Left colon (tissue), 2 donors: ENCODE results near the gene USP28. TPM values are rescaled to one million over a fixed set of nuclear protein-coding genes. Genes with fewer than 3 reads are reported as not detected.
A peak's percentile ranks its signal among the peaks of the same experiment; 100 is the strongest.
"Not testable (repeated sequence)": the region's sequence is repeated elsewhere in the genome, so short reads cannot be mapped to it uniquely, and the experiment has no call there.

Experiments
- ATAC-seq: fragments of 200-7000 bp; cut with Tn5 transposase; one replicate; pipeline ENCODE4 v1.9.1; 2020; ENCODE audit warnings: mild to moderate bottlenecking, moderate library complexity
- DNase-seq, 2 donors: peaks; one replicate each; pipeline ENCODE4 v3.0.0-alpha.2; 2020
- intact Hi-C, 2 donors: fragments of 100-400 bp; cut with DNase I in 1 of 2; cut with micrococcal nuclease in 1 of 2; formaldehyde crosslinking; loops; one replicate each; pipeline versions ENCODE4 v1.11.2 to v1.14.0; 2022; cut with DNase I, micrococcal nuclease
- total RNA-seq, 2 donors: library from RNA; stranded (reverse); fragmentation: NEBNext Ultra II Directional; extraction: Animal tissue kit (Norgen Biotek cat#: 25700); gene quantifications; one replicate each; pipeline ENCODE4 v1.2.1, GENCODE V29; 2021
- donor health status: DM: no; HTN: no; CAD: no.
- donor health status: DM: yes; HTN: yes; CAD: no.

The USP28 gene
- total RNA-seq, 2 donors from 2014 or later, result 20.0 to 21.8 TPM

GRCh38 chr11:113796663-113797259 lies 78.6 kb downstream of the USP28 start:
- ATAC-seq (peak; percentile 78), DNase-seq (peak in 1 of 2 donors; percentile 11)
- intact Hi-C loops, result no loop called here

DNA sequence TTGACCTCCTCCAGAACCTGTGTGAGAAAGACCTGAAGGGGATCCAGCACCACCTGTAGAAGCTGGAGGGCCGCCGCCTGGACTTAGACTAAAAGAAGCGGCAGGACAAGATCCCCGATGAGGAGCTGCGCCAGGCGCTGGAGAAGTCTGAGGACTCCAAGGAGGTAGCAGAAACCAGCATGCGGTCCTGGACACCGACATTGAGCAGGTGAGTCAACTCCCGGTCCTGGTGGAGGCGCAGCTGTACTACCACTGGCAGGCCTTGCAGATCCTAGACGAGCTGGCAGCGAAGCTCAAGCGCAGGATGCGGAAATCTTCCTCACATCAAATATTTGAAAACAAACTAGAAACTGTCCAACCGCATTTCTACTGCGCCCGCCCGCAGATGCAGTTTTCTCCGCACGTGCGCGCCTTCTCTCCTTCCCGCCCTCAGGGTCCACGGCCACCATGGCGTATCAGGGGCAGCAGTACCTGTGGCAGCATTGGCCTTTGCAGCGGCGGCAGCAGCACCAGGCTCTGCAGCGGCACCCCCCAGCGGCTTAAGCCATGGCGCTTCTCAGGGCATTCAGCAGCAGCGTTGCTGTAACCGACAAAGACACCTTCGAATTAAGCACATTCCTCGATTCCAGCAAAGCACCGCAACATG lies 85.6 kb downstream of the USP28 start:
- intact Hi-C loops, result no loop called here
- DNase-seq (no peak), ATAC-seq (no peak)

DNA sequence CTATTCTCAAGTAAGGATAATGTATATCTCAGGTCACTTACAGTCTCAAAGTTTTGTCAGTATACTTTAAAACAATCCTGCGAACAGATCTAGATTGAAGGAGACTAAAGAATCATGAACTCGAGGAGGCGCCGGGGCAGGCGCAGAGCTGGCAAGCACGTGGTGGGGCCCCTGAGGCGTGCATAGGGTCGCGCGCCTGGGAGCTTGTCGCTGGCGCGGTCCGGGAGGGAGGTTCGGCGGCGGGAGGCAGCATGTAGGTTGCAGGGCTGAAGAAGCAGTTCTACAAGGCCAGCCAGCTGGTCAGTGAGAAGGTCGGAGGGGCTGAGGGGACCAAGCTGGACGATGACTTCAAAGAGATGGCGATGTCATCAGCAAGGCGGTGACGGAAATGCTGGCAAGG lies 86.4 kb downstream of the USP28 start:
- ATAC-seq, intact Hi-C loops, DNase-seq: not testable (repeated sequence)

- no peak for DNase-seq
- ATAC-seq, result no peak
Observed at GRCh38 chr11:113782134-113782533, 93.2 kb downstream of the USP28 start.

DNA sequence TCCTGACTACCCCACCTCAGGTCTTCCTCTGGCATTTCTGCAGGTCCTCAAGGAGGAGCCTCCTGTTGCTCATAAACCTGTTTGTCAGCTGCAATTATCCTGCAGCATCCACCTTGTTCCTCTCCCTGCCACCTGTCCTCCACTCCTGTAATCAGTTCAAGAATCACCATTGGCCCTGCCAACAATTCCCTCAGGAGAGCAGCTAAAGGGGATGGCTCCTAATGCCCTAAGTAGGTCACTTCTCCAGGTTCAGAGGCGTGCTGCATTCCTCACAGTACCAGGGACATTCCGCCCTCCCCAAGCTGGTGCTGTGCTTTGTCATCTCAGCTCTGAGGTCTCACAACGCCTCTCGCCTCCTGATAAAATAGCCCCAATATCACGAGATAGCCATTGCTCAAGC lies 93.7 kb downstream of the USP28 start:
- DNase-seq (no peak), ATAC-seq (no peak)
- intact Hi-C loops, result no loop called here

More at GRCh38 chr11:113782134-113782533, 93.2 kb downstream of the USP28 start:
- intact Hi-C loops, result no loop called here

GRCh38 chr11:113779496-113779895 lies 95.9 kb downstream of the USP28 start, which contains the start of gene CLDN25:
CLDN25 (plus strand) TSS chr11:113779796; CDS start chr11:113779796, 0 bp downstream.
- intact Hi-C loops, result no loop called here
- ATAC-seq (no peak), DNase-seq (no peak)

- ATAC-seq (no peak), DNase-seq (no peak)
- intact Hi-C loops, result no loop called here
Observed at GRCh38 chr11:113778111-113778910, 97.1 kb downstream of the USP28 start.

- DNase-seq, result no peak
- no peak for ATAC-seq
- intact Hi-C loops, result no loop called here
Observed at GRCh38 chr11:113774174-113774503, 101.2 kb downstream of the USP28 start.

GRCh38 chr11:113773416-113774173 lies 101.8 kb downstream of the USP28 start, which contains the start of gene ZW10:
ZW10 (minus strand) TSS chr11:113773692; CDS start chr11:113773666, 26 bp downstream.
- ATAC-seq (peak; percentile 98), DNase-seq (peak; percentile 95 to 98)
- intact Hi-C loops, result no loop called here

GRCh38 chr11:113773092-113773415 lies 102.3 kb downstream of the USP28 start:
- ATAC-seq, result peak; percentile 53
- intact Hi-C loops, result no loop called here
- peak in 1 of 2 donors; percentile 50 for DNase-seq

- intact Hi-C loops, result no loop called here
- DNase-seq (no peak), ATAC-seq (no peak)
Observed at GRCh38 chr11:113771964-113772363, 103.4 kb downstream of the USP28 start.

GRCh38 chr11:113764527-113765219 lies 110.7 kb downstream of the USP28 start:
- ATAC-seq (no peak), DNase-seq (no peak)
- intact Hi-C loops, result no loop called here

- DNase-seq, intact Hi-C loops, ATAC-seq: not testable (repeated sequence)
Observed at GRCh38 chr11:113763040-113763439, 112.3 kb downstream of the USP28 start.

DNA sequence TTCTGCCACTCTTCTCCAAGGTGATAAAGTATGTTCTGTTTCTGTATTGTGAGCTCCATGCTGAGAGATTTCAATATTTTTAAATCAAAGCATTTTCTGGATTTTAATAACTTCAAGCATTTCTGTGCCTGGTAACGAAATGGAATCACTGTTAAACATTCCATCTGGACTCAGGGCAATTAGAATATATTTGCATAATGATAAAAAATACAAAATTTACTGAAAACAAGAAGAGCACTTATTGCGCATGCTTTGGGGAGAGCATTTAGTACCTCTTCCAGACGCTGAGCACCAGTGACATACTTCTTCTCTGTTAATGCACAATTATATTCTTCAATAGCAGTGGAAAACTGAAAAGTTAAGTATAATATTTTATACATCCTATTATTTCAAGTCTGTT lies 115.1 kb downstream of the USP28 start:
- no peak for DNase-seq
- intact Hi-C loops, result no loop called here
- no peak for ATAC-seq

DNA sequence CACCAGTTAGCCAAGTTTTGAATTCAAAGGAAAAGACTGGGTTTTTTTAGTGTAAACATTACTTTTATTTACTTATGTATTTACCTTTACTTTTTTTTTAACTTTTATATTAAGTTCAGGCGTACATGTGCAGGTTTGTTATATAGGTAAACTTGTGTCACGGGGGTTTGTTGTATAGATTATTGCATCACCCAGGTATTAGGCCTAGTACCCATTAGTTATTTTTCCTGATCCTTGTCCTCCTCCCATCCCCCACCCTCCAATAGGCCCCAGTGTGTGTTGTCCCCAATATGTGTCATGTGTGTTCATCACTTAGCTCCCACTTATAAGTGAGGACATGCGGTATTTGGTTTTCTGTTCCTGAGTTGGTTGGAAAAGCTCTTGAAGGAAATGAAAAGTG lies 122.4 kb downstream of the USP28 start:
- intact Hi-C loops, result no loop called here
- no peak for ATAC-seq
- no peak for DNase-seq
